ENCODE measurements around the gene KLHL1. TPM values are rescaled to one million over a fixed set of nuclear protein-coding genes. Genes with fewer than 3 reads are reported as not detected.

Gene KLHL1
- total RNA-seq, 1 donor from 2014 or later = not detected

- intact Hi-C loops (cut with micrococcal nuclease) = no loop called here
- no peak for DNase-seq
- Mint-ChIP-seq H3K4me1 (no peaks in the 10 kb centered on the region), H3K4me3 (no peak overlapping the region), H3K36me3 (ENCODE audit: low read depth) (no peaks in the 10 kb centered on the region), H3K27me3 (no peaks in the 10 kb centered on the region), H3K9me3 (no peaks in the 10 kb centered on the region), H3K27ac (no peak overlapping the region)
These were observed 151.4 kb downstream of the KLHL1 start for GRCh38 chr13:69956839-69957238.

GRCh38 chr13:69956349-69956748 lies 151.9 kb downstream of the KLHL1 start:
- Mint-ChIP-seq H3K27me3 (no peaks in the 10 kb centered on the region), H3K4me1 (no peaks in the 10 kb centered on the region), H3K4me3 (no peak overlapping the region), H3K36me3 (ENCODE audit: low read depth) (no peaks in the 10 kb centered on the region), H3K9me3 (no peaks in the 10 kb centered on the region), H3K27ac (no peak overlapping the region)
- intact Hi-C loops (cut with micrococcal nuclease) = no loop called here
- no peak for DNase-seq

- H3K27ac Mint-ChIP-seq = no peak overlapping the region
- H3K9me3 Mint-ChIP-seq = no peaks in the 10 kb centered on the region
- H3K27me3 Mint-ChIP-seq = no peaks in the 10 kb centered on the region
- no peak for DNase-seq
- H3K4me1 Mint-ChIP-seq = no peaks in the 10 kb centered on the region
- no peaks in the 10 kb centered on the region for H3K36me3 Mint-ChIP-seq (ENCODE audit: low read depth)
- intact Hi-C loops (cut with micrococcal nuclease) = no loop called here
- H3K4me3 Mint-ChIP-seq = no peak overlapping the region
These were observed 153.0 kb downstream of the KLHL1 start for GRCh38 chr13:69955271-69955670.

- Mint-ChIP-seq H3K9me3 (peaks cover 3% of the 10 kb centered on the region), H3K27ac (no peak overlapping the region), H3K4me1 (no peaks in the 10 kb centered on the region), H3K4me3 (no peak overlapping the region), H3K36me3 (ENCODE audit: low read depth) (no peaks in the 10 kb centered on the region), H3K27me3 (no peaks in the 10 kb centered on the region)
- intact Hi-C loops (cut with micrococcal nuclease) = no loop called here
- DNase-seq = no peak
These were observed 156.8 kb downstream of the KLHL1 start for GRCh38 chr13:69951412-69951811.

GRCh38 chr13:69950160-69950559 lies 158.1 kb downstream of the KLHL1 start:
- DNase-seq = no peak
- intact Hi-C loops (cut with micrococcal nuclease) = no loop called here
- H3K36me3 Mint-ChIP-seq (ENCODE audit: low read depth) = no peaks in the 10 kb centered on the region
- H3K9me3 Mint-ChIP-seq = peaks cover 3% of the 10 kb centered on the region
- H3K27me3 Mint-ChIP-seq = no peaks in the 10 kb centered on the region
- H3K4me1 Mint-ChIP-seq = no peaks in the 10 kb centered on the region
- H3K4me3 Mint-ChIP-seq = no peak overlapping the region
- H3K27ac Mint-ChIP-seq = no peak overlapping the region

- Mint-ChIP-seq H3K4me1 (no peaks in the 10 kb centered on the region), H3K27ac (no peak overlapping the region), H3K4me3 (no peak overlapping the region), H3K36me3 (ENCODE audit: low read depth) (no peaks in the 10 kb centered on the region), H3K9me3 (peaks cover 3% of the 10 kb centered on the region), H3K27me3 (no peaks in the 10 kb centered on the region)
- no peak for DNase-seq
- intact Hi-C loops (cut with micrococcal nuclease) = no loop called here
These were observed 160.2 kb downstream of the KLHL1 start for GRCh38 chr13:69948016-69948415.

- Mint-ChIP-seq H3K27ac (no peak overlapping the region), H3K9me3 (peaks cover 3% of the 10 kb centered on the region), H3K4me1 (no peaks in the 10 kb centered on the region), H3K4me3 (no peak overlapping the region), H3K27me3 (no peaks in the 10 kb centered on the region), H3K36me3 (ENCODE audit: low read depth) (no peaks in the 10 kb centered on the region)
- no peak for DNase-seq
- intact Hi-C loops (cut with micrococcal nuclease) = no loop called here
These were observed 160.7 kb downstream of the KLHL1 start for GRCh38 chr13:69947582-69947981.

- DNase-seq = no peak
- H3K27me3 Mint-ChIP-seq = no peaks in the 10 kb centered on the region
- no peaks in the 10 kb centered on the region for H3K36me3 Mint-ChIP-seq (ENCODE audit: low read depth)
- no peaks in the 10 kb centered on the region for H3K4me1 Mint-ChIP-seq
- no peak overlapping the region for H3K27ac Mint-ChIP-seq
- intact Hi-C loops (cut with micrococcal nuclease) = no loop called here
- H3K9me3 Mint-ChIP-seq = peaks cover 3% of the 10 kb centered on the region
- H3K4me3 Mint-ChIP-seq = no peak overlapping the region
These were observed 161.7 kb downstream of the KLHL1 start for GRCh38 chr13:69946511-69946910.

GRCh38 chr13:69935043-69935442 lies 173.2 kb downstream of the KLHL1 start:
- Mint-ChIP-seq H3K4me3 (no peak overlapping the region), H3K9me3 (no peaks in the 10 kb centered on the region), H3K36me3 (ENCODE audit: low read depth) (no peaks in the 10 kb centered on the region), H3K4me1 (no peaks in the 10 kb centered on the region), H3K27me3 (no peaks in the 10 kb centered on the region), H3K27ac (no peak overlapping the region)
- DNase-seq = no peak
- intact Hi-C loops (cut with micrococcal nuclease) = no loop called here

GRCh38 chr13:69928262-69928661 lies 180.0 kb downstream of the KLHL1 start:
- no peak overlapping the region for H3K4me3 Mint-ChIP-seq
- no peaks in the 10 kb centered on the region for H3K4me1 Mint-ChIP-seq
- H3K9me3 Mint-ChIP-seq = no peaks in the 10 kb centered on the region
- no peaks in the 10 kb centered on the region for H3K36me3 Mint-ChIP-seq (ENCODE audit: low read depth)
- DNase-seq = no peak
- no peaks in the 10 kb centered on the region for H3K27me3 Mint-ChIP-seq
- intact Hi-C loops (cut with micrococcal nuclease) = no loop called here
- no peak overlapping the region for H3K27ac Mint-ChIP-seq

GRCh38 chr13:69921156-69921555 lies 187.1 kb downstream of the KLHL1 start:
- Mint-ChIP-seq H3K4me3 (no peak overlapping the region), H3K36me3 (ENCODE audit: low read depth) (no peaks in the 10 kb centered on the region), H3K27ac (no peak overlapping the region), H3K9me3 (no peaks in the 10 kb centered on the region), H3K4me1 (no peaks in the 10 kb centered on the region), H3K27me3 (no peaks in the 10 kb centered on the region)
- DNase-seq = no peak
- intact Hi-C loops (cut with micrococcal nuclease) = no loop called here

GRCh38 chr13:69912630-69913029 lies 195.6 kb downstream of the KLHL1 start:
- H3K36me3 Mint-ChIP-seq (ENCODE audit: low read depth) = no peaks in the 10 kb centered on the region
- H3K9me3 Mint-ChIP-seq = peaks cover 3% of the 10 kb centered on the region
- DNase-seq = no peak
- intact Hi-C loops (cut with micrococcal nuclease) = no loop called here
- H3K4me3 Mint-ChIP-seq = no peak overlapping the region
- H3K4me1 Mint-ChIP-seq = no peaks in the 10 kb centered on the region
- H3K27me3 Mint-ChIP-seq = no peaks in the 10 kb centered on the region
- H3K27ac Mint-ChIP-seq = no peak overlapping the region

GRCh38 chr13:69910800-69911199 lies 197.5 kb downstream of the KLHL1 start:
- H3K36me3 Mint-ChIP-seq (ENCODE audit: low read depth) = no peaks in the 10 kb centered on the region
- no peak overlapping the region for H3K27ac Mint-ChIP-seq
- H3K4me3 Mint-ChIP-seq = no peak overlapping the region
- H3K9me3 Mint-ChIP-seq = peaks cover 3% of the 10 kb centered on the region
- no peak for DNase-seq
- intact Hi-C loops (cut with micrococcal nuclease) = no loop called here
- H3K27me3 Mint-ChIP-seq = no peaks in the 10 kb centered on the region
- H3K4me1 Mint-ChIP-seq = no peaks in the 10 kb centered on the region

- intact Hi-C loops (cut with micrococcal nuclease) = no loop called here
- Mint-ChIP-seq H3K4me3 (no peak overlapping the region), H3K27me3 (no peaks in the 10 kb centered on the region), H3K4me1 (no peaks in the 10 kb centered on the region), H3K9me3 (peaks cover 5% of the 10 kb centered on the region), H3K27ac (no peak overlapping the region), H3K36me3 (ENCODE audit: low read depth) (no peaks in the 10 kb centered on the region)
- DNase-seq = no peak
These were observed 203.5 kb downstream of the KLHL1 start for GRCh38 chr13:69904784-69905183.

- H3K27ac Mint-ChIP-seq = no peak overlapping the region
- no peak overlapping the region for H3K4me3 Mint-ChIP-seq
- intact Hi-C loops (cut with micrococcal nuclease) = no loop called here
- H3K36me3 Mint-ChIP-seq (ENCODE audit: low read depth) = no peaks in the 10 kb centered on the region
- peaks cover 7% of the 10 kb centered on the region for H3K9me3 Mint-ChIP-seq
- H3K27me3 Mint-ChIP-seq = no peaks in the 10 kb centered on the region
- no peak for DNase-seq
- H3K4me1 Mint-ChIP-seq = no peaks in the 10 kb centered on the region
These were observed 205.2 kb downstream of the KLHL1 start for GRCh38 chr13:69903081-69903480.
